H7 (cell line): ENCODE results near the gene PANK3. TPM values are rescaled to one million over a fixed set of nuclear protein-coding genes. Genes with fewer than 3 reads are reported as not detected.
A peak's percentile ranks its signal among the peaks of the same experiment; 100 is the strongest.
"Not testable (repeated sequence)": the region's sequence is repeated elsewhere in the genome, so short reads cannot be mapped to it uniquely, and the experiment has no call there.

Experiments used
- DNase-seq: peaks from one replicate; pipeline ENCODE4 v3.0.0; 2012
- H3K27me3 ChIP-seq: 2 replicates; pipeline ENCODE4 v1.6.0; 2011; ENCODE audit warnings: mild to moderate bottlenecking, low read length; ENCODE audit not compliant: control insufficient read depth, insufficient read depth
- H3K36me3 ChIP-seq: replicated peaks from 2 replicates; pipeline ENCODE4 v1.5.1; 2011; ENCODE audit warnings: low read length; ENCODE audit not compliant: control insufficient read depth, insufficient read depth
- H3K4me3 ChIP-seq: 2 replicates; pipeline ENCODE4 v1.5.1; 2011; ENCODE audit warnings: low read depth, mild to moderate bottlenecking, control low read depth, low read length, moderate library complexity; ENCODE audit not compliant: insufficient read depth
- total RNA-seq: library from RNA; depleted of rRNA; stranded (reverse); fragments of >200 nt; shearing (Covaris generic); gene quantifications from 2 replicates; pipeline ENCODE4 v1.2.3, GENCODE V29; 2014

Gene PANK3
- total RNA-seq, 1 experiment from 2014 or later: 50.1 TPM

GRCh38 chr5:168580814-168581469 lies 1.8 kb upstream of the PANK3 start:
- DNase-seq, H3K4me3 ChIP-seq, H3K27me3 ChIP-seq, H3K36me3 ChIP-seq: not testable (repeated sequence)

- H3K36me3 ChIP-seq: no peaks in the 10 kb centered on the region
- H3K4me3 ChIP-seq: peak overlapping the region; percentile 36
- no peaks in the 10 kb centered on the region for H3K27me3 ChIP-seq
- DNase-seq: no peak
Measured at GRCh38 chr5:168580227-168580508, 1.0 kb upstream of the PANK3 start.

GRCh38 chr5:168579488-168580226 lies 489 bp upstream of the PANK3 start:
- Histone ChIP-seq H3K36me3 (no peaks in the 10 kb centered on the region; the same call in 1 of the 2 replicates), H3K4me3 (peak overlapping the region; percentile 93), H3K27me3 (no peaks in the 10 kb centered on the region)
- DNase-seq: peak; percentile 96

GRCh38 chr5:168578006-168578405 lies 1.2 kb downstream of the PANK3 start:
- no peaks in the 10 kb centered on the region for H3K27me3 ChIP-seq
- peak overlapping the region; percentile 93 for H3K4me3 ChIP-seq
- DNase-seq: no peak
- H3K36me3 ChIP-seq: no peaks in the 10 kb centered on the region; the same call in 1 of the 2 replicates

- Histone ChIP-seq H3K27me3 (no peaks in the 10 kb centered on the region), H3K4me3 (no peak overlapping the region)
Measured at GRCh38 chr5:168575391-168576372, 3.5 kb downstream of the PANK3 start.

GRCh38 chr5:168574156-168574555 lies 5.0 kb downstream of the PANK3 start:
- H3K27me3 ChIP-seq, H3K36me3 ChIP-seq, H3K4me3 ChIP-seq, DNase-seq: not testable (repeated sequence)

More at GRCh38 chr5:168575391-168576372, 3.5 kb downstream of the PANK3 start:
- DNase-seq: no peak
- no peaks in the 10 kb centered on the region; the same call in 1 of the 2 replicates for H3K36me3 ChIP-seq

- H3K27me3 ChIP-seq, DNase-seq, H3K4me3 ChIP-seq, H3K36me3 ChIP-seq: not testable (repeated sequence)
Measured at GRCh38 chr5:168573663-168574062, 5.5 kb downstream of the PANK3 start.

- H3K36me3 ChIP-seq: peaks cover 2% of the 10 kb centered on the region
- H3K4me3 ChIP-seq: no peak overlapping the region
- no peaks in the 10 kb centered on the region for H3K27me3 ChIP-seq
- no peak for DNase-seq
Measured at GRCh38 chr5:168570490-168571328, 8.5 kb downstream of the PANK3 start.

- no peak for DNase-seq
- Histone ChIP-seq H3K27me3 (no peaks in the 10 kb centered on the region), H3K36me3 (peaks cover 6% of the 10 kb centered on the region), H3K4me3 (no peak overlapping the region)
Measured at GRCh38 chr5:168568738-168569137, 10.4 kb downstream of the PANK3 start.

- Histone ChIP-seq H3K4me3 (no peak overlapping the region), H3K27me3 (no peaks in the 10 kb centered on the region), H3K36me3 (peaks cover 13% of the 10 kb centered on the region)
- DNase-seq: no peak
Measured at GRCh38 chr5:168563959-168564358, 15.2 kb downstream of the PANK3 start.

- peaks cover 15% of the 10 kb centered on the region for H3K36me3 ChIP-seq
- DNase-seq: no peak
- H3K27me3 ChIP-seq: no peaks in the 10 kb centered on the region
- H3K4me3 ChIP-seq: no peak overlapping the region
Measured at GRCh38 chr5:168562279-168562678, 16.9 kb downstream of the PANK3 start.

GRCh38 chr5:168557389-168557788 lies 21.8 kb downstream of the PANK3 start:
- DNase-seq: no peak
- Histone ChIP-seq H3K4me3 (no peak overlapping the region), H3K36me3 (peaks cover 15% of the 10 kb centered on the region), H3K27me3 (no peaks in the 10 kb centered on the region)

GRCh38 chr5:168553377-168554130 lies 25.6 kb downstream of the PANK3 start:
- Histone ChIP-seq H3K4me3 (no peak overlapping the region), H3K36me3 (peaks cover 9% of the 10 kb centered on the region), H3K27me3 (no peaks in the 10 kb centered on the region)
- DNase-seq: no peak
